A673 (cell line): ENCODE results near the gene NEDD4L.

Experiments used
- EZH2 ChIP-seq: fragments of 200-600 bp; sonication (generic); IDR thresholded peaks from 2 replicates; pipeline ENCODE4 v1.6.1; 2017; ENCODE audit warnings: borderline replicate concordance, low read depth, mild to moderate bottlenecking, mixed read lengths, antibody characterized with exemption, low read length; ENCODE audit not compliant: poor library complexity, severe bottlenecking
- TF ChIP-seq, protein P1 (sequence below): fragments of 300-800, 200-600 bp; sonication (generic); conservative IDR thresholded peaks from 2 replicates; pipeline ENCODE4 v1.5.1; 2017; ENCODE audit warnings: low read depth, mild to moderate bottlenecking, antibody characterized with exemption, low read length, moderate library complexity, mixed read lengths

DNA sequence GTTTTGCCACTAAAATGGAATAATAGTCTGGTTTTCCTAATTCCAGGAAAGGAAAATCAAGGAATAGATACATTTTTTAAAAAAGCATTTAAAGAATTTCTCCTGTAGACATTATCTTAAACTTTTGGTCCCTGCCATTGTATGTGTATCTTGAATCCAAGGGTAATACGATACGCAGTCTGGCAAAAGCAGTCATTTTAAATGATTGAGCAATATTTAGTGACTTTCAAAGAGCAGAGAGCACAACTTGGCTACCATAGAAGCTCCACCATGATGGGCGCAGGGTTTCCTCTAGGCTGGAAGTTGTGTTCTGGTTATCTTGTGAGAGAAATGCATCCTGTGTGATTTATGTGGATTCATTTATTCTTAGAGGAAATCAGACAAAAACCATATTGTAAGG, 92.9 kb downstream of the NEDD4L start:
- TF ChIP-seq, protein P1, sequence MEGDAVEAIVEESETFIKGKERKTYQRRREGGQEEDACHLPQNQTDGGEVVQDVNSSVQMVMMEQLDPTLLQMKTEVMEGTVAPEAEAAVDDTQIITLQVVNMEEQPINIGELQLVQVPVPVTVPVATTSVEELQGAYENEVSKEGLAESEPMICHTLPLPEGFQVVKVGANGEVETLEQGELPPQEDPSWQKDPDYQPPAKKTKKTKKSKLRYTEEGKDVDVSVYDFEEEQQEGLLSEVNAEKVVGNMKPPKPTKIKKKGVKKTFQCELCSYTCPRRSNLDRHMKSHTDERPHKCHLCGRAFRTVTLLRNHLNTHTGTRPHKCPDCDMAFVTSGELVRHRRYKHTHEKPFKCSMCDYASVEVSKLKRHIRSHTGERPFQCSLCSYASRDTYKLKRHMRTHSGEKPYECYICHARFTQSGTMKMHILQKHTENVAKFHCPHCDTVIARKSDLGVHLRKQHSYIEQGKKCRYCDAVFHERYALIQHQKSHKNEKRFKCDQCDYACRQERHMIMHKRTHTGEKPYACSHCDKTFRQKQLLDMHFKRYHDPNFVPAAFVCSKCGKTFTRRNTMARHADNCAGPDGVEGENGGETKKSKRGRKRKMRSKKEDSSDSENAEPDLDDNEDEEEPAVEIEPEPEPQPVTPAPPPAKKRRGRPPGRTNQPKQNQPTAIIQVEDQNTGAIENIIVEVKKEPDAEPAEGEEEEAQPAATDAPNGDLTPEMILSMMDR: no peak
- no peak for TF ChIP-seq EZH2
